Measurements from ENCODE around the gene ANAPC2.

DNA sequence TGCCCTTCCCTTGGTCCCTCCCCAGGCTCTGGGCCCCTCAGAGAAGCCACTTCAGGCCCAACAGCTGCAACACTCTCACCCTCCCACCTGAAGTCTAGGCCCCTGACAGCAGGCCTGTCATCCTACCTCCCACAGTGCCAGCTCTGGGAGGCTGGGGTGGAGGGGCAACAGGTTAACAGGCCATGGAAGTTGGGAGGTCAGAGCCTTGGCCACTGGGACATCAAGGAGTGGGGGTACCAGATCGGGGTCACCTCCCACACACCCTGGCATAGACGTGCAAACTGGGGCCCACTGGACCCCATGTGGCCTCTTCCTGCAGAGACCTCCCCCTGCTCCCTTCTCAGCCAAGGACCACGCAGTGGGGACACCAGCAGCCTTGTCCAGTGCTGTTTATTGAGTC is 2.9 kb upstream of the ANAPC2 start:
- TF ChIP-seq, protein P1, sequence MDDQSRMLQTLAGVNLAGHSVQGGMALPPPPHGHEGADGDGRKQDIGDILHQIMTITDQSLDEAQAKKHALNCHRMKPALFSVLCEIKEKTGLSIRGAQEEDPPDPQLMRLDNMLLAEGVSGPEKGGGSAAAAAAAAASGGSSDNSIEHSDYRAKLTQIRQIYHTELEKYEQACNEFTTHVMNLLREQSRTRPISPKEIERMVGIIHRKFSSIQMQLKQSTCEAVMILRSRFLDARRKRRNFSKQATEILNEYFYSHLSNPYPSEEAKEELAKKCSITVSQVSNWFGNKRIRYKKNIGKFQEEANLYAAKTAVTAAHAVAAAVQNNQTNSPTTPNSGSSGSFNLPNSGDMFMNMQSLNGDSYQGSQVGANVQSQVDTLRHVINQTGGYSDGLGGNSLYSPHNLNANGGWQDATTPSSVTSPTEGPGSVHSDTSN (IDR thresholded peaks at IDR 0.05) = 0 out of 2 replicates have a peak, but pooled peaks have one; percentile 12
- TF ChIP-seq, protein P2, sequence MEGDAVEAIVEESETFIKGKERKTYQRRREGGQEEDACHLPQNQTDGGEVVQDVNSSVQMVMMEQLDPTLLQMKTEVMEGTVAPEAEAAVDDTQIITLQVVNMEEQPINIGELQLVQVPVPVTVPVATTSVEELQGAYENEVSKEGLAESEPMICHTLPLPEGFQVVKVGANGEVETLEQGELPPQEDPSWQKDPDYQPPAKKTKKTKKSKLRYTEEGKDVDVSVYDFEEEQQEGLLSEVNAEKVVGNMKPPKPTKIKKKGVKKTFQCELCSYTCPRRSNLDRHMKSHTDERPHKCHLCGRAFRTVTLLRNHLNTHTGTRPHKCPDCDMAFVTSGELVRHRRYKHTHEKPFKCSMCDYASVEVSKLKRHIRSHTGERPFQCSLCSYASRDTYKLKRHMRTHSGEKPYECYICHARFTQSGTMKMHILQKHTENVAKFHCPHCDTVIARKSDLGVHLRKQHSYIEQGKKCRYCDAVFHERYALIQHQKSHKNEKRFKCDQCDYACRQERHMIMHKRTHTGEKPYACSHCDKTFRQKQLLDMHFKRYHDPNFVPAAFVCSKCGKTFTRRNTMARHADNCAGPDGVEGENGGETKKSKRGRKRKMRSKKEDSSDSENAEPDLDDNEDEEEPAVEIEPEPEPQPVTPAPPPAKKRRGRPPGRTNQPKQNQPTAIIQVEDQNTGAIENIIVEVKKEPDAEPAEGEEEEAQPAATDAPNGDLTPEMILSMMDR (IDR thresholded peaks at IDR 0.05) = no peak
- TF ChIP-seq POLR2A (IDR thresholded peaks at IDR 0.05; ENCODE audit: low read length) = no peak
- no peak for TF ChIP-seq CEBPB (IDR thresholded peaks at IDR 0.05)
- no peak for TF ChIP-seq EP300 (IDR thresholded peaks at IDR 0.05)
